Left lobe of liver (tissue), 2 donors: Measurements from ENCODE around the gene CDH24. TPM values are rescaled to one million over a fixed set of nuclear protein-coding genes. Genes with fewer than 3 reads are reported as not detected.

Experiments used
- ATAC-seq: fragments of 200-7000 bp; cut with Tn5 transposase; one replicate; pipeline ENCODE4 v1.9.1; 2020; ENCODE audit warnings: mild to moderate bottlenecking, moderate library complexity
- DNase-seq: peaks from one replicate; pipeline ENCODE4 v3.0.0-alpha.2; 2020; ENCODE audit warnings: low spot score
- total RNA-seq: library from RNA; stranded (reverse); gene quantifications from one replicate; pipeline ENCODE4 v1.2.1, GENCODE V29; 2021
- donor health status: DM: no; HTN: no; CAD: no; lungs with moderate emphysema.
- donor health status: DM: no; HTN: yes; CAD: no.

The CDH24 gene
- total RNA-seq, 1 donor from 2014 or later: 0.43 TPM

DNA sequence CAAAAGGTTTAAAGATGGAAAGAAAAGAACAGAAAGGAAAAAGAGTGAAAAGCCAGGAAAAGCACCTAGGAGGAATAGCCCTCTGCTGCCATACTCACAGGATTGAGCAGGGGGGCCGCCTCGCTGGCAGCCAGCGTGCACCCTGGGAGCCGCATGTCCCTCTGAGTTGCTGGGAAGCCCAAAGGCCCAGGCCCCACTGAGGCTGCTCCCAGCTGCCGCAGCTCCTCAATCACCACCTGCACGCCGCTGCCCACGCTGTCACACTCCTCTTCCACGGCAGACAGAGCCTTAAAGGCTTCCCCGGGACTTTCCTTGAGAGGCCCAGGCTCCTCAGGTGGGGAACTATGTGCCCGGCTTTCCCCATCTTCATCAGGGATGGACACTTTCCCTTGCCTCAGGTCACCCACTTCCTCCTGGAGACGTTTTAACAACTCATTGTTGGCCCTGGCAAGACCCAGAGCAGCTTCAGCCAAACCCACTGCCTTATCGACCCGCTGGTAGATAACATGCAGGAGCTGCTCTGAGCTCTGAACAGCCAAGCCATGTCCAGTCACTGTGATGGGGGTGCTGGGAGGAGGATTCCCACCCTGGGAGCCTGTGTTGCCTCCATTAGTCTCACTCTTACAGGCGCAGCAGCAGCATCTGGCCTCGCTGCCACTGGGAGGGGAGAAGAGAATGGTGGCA lies 58.8 kb downstream of the CDH24 start:
- ATAC-seq (no peak), DNase-seq (no peak)

DNA sequence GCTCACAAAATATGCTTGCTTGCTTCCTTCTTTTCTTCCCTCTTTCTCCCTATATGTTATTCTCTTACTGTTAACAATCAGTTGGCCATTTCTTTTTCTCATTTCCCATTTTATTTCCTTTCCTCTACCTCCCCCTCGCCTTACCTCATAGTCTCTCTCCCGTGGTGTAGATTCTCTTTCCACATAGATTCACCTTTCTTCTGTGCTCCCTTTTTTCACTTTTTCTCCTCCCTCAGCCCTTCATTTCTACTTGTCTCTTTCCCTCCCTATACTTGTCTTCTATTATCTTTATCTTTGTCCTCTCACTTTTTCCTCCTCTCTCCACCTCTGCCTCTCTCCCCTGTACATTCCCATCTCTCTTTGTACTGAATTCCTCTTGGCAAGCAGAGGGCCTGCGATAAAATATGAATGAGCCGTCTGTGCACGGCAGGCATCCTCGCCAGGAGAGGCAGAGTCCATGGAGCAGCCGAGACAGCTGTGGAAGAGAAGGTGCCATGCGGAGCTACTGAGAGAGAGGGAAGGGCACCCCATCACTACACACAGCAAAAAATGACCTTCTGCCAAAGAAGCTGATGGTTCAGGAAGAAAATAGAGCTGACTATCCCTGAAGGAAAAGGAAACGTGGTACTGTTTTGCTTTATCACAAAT lies 59.5 kb downstream of the CDH24 start:
- ATAC-seq (no peak), DNase-seq (no peak)

Other genes with a start within 250 kb of the CDH24 start
- gene SLC7A7, start 242.1 kb downstream of the CDH24 start, total RNA-seq: 6.1 TPM
- gene MRPL52, start 227.6 kb downstream of the CDH24 start, total RNA-seq: 48.9 TPM
- gene MMP14, start 220.9 kb downstream of the CDH24 start, total RNA-seq: 10.9 TPM
- gene LRP10, start 185.8 kb downstream of the CDH24 start, total RNA-seq: 34.3 TPM
- 0.13 TPM for gene REM2, start 174.3 kb downstream of the CDH24 start, total RNA-seq
- 35.3 TPM for gene RBM23, start 138.4 kb downstream of the CDH24 start, total RNA-seq
- 19.7 TPM for gene PRMT5, start 128.1 kb downstream of the CDH24 start, total RNA-seq
- 9.7 TPM for gene HAUS4, start 100.4 kb downstream of the CDH24 start, total RNA-seq
- 8.6 TPM for gene AJUBA, start 75.0 kb downstream of the CDH24 start, total RNA-seq
- gene C14orf93, start 47.4 kb downstream of the CDH24 start, total RNA-seq: 4.3 TPM
- gene PSMB5, start 22.6 kb downstream of the CDH24 start, total RNA-seq: 59.9 TPM
- not detected for gene PSMB11, start 15.3 kb downstream of the CDH24 start, total RNA-seq
- 48.2 TPM for gene ACIN1, start 37.6 kb upstream of the CDH24 start, total RNA-seq
- 14.4 TPM for gene C14orf119, start 38.0 kb upstream of the CDH24 start, total RNA-seq
- not detected for gene CIROP, start 47.5 kb upstream of the CDH24 start, total RNA-seq
- gene CEBPE, start 61.7 kb upstream of the CDH24 start, total RNA-seq: not detected
- gene SLC7A8, start 126.1 kb upstream of the CDH24 start, total RNA-seq: 6.7 TPM
- not detected for gene RNF212B, start 180.4 kb upstream of the CDH24 start, total RNA-seq
- 8.9 TPM for gene HOMEZ, start 228.6 kb upstream of the CDH24 start, total RNA-seq
- 11.5 TPM for gene PPP1R3E, start 245.3 kb upstream of the CDH24 start, total RNA-seq
- 14.0 TPM for gene BCL2L2, start 249.3 kb upstream of the CDH24 start, total RNA-seq